Measurements from ENCODE around the gene DAPK2.

- no peak for TF ChIP-seq PKNOX1 (IDR thresholded peaks at IDR 0.05)
- TF ChIP-seq FOXK2 (IDR thresholded peaks at IDR 0.05): no peak
- TF ChIP-seq FOXM1 (IDR thresholded peaks at IDR 0.05; ENCODE audit: borderline replicate concordance): no peak
- TF ChIP-seq BHLHE40 (IDR thresholded peaks at IDR 0.05; ENCODE audit: borderline replicate concordance): no peak
- TF ChIP-seq SP1 (IDR thresholded peaks at IDR 0.05): no peak
- no peak for TF ChIP-seq ZNF384 (IDR thresholded peaks at IDR 0.05)
- no peak for TF ChIP-seq NFRKB (IDR thresholded peaks at IDR 0.05)
- no peak for TF ChIP-seq ARNT (IDR thresholded peaks at IDR 0.05)
- TF ChIP-seq FOXA1 (IDR thresholded peaks at IDR 0.05): no peak
Observed at GRCh38 chr15:63950911-63951481, 95.3 kb downstream of the DAPK2 start.

Data from HEK293T (cell line).